GM12878 (cell line): ENCODE data around the gene UTS2R. TPM values are rescaled to one million over a fixed set of nuclear protein-coding genes. Genes with fewer than 3 reads are reported as not detected.

Source experiments
- EED ChIP-seq: sonication (generic); IDR thresholded peaks from 2 replicates; pipeline ENCODE4 v1.6.1; 2016; ENCODE audit warnings: antibody characterized with exemption, low read depth
- JUNB ChIP-seq: IDR thresholded peaks from 2 replicates; pipeline ENCODE4 v1.6.1; 2016; ENCODE audit warnings: antibody characterized with exemption, mild to moderate bottlenecking
- MAX ChIP-seq: IDR thresholded peaks from 2 replicates; pipeline ENCODE4 v1.6.1; 2012; ENCODE audit warnings: low read depth, low read length, improper control_type of control experiment
- USF2 ChIP-seq: IDR thresholded peaks from 2 replicates; pipeline ENCODE4 v1.6.1; 2011; ENCODE audit warnings: low read depth, low read length, improper control_type of control experiment, borderline replicate concordance
- ZBTB33 ChIP-seq: fragments of 450-650 bp; IDR thresholded peaks from 2 replicates; pipeline ENCODE4 v1.6.1; 2017; ENCODE audit warnings: mild to moderate bottlenecking
- polyA plus RNA-seq, 11 experiments: library from polyadenylated mRNA; depleted of rRNA in 4 of 11; unstranded in 6 of 11; stranded (reverse) in 5 of 11; fragments of >200 nt; fragmentation: Nextera tagmentation in 4 of 11; fragmentation: Illumina TruSeq in 1 of 11; extraction: Ambion mirVana in 4 of 11; extraction: Trizol in 1 of 11; gene quantifications; 1 replicate in 1 of 11; 2 replicates in 10 of 11; pipeline versions ENCODE4 v1.2.1 to v1.2.3, GENCODE V29; 2011 to 2016; ENCODE audit warnings: inconsistent platforms in 2 of 11, missing spikeins in 2 of 11, low read depth in 1 of 11
- total RNA-seq, 4 experiments: library from RNA; depleted of rRNA in 3 of 4; stranded (reverse); fragments of >200 nt in 3 of 4; fragmentation: Illumina TruSeq in 1 of 4; extraction: Trizol in 1 of 4; gene quantifications; 2 replicates each; pipeline versions ENCODE4 v1.2.1 to v1.2.3, GENCODE V29; 2013 to 2021
- TF ChIP-seq, protein P1 (sequence below): fragments of 450-650 bp; IDR thresholded peaks from 2 replicates; pipeline ENCODE4 v1.6.1; 2017; ENCODE audit warnings: mild to moderate bottlenecking, low read depth, inconsistent platforms; ENCODE audit not compliant: poor library complexity, severe bottlenecking
- TF ChIP-seq, protein P2 (sequence below): fragments of 450-650 bp; IDR thresholded peaks from 2 replicates; pipeline ENCODE4 v1.6.1; 2016; ENCODE audit warnings: mild to moderate bottlenecking

Gene UTS2R
- total and polyA plus RNA-seq, 10 of the 15 experiments (the other 5 are each of a cell fraction or from before 2014, with no cell fraction given), result 0.04 to 0.36 (median 0.11) TPM; not detected in 6

DNA sequence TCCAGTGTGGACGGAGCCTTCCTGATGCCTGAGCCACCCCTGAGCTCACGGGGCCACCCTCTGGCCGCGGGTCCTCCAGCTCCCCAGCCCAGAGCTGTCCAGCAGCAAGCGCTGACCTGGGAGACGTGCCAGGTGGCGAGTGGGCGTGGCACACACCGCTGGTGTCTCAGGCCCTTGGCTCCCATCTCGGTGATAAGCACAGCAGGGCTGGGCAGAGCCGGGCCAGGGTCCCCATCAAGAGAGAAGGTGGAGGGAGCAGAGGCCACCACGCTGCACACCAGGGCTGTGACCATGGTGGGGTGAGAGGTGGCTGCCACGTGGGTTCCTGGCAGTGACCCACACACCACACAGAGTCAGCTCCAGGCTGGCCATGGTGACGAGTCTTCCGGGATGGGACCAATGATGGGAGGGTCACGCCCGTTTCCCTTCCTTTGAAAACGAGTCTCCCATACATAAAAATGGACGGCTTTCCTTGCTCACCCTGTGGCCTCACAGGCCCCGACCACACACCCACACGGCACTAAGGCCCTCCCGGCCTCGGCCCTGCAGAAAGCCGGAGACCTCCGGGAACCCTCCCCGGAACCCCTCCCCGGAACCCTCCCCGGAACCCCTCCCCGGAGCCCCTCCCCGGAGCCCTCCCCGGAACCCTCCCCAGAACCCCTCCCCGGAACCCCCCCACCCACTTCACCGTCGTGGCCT is 16.8 kb downstream of the UTS2R start (continued):
- TF ChIP-seq, protein P1, sequence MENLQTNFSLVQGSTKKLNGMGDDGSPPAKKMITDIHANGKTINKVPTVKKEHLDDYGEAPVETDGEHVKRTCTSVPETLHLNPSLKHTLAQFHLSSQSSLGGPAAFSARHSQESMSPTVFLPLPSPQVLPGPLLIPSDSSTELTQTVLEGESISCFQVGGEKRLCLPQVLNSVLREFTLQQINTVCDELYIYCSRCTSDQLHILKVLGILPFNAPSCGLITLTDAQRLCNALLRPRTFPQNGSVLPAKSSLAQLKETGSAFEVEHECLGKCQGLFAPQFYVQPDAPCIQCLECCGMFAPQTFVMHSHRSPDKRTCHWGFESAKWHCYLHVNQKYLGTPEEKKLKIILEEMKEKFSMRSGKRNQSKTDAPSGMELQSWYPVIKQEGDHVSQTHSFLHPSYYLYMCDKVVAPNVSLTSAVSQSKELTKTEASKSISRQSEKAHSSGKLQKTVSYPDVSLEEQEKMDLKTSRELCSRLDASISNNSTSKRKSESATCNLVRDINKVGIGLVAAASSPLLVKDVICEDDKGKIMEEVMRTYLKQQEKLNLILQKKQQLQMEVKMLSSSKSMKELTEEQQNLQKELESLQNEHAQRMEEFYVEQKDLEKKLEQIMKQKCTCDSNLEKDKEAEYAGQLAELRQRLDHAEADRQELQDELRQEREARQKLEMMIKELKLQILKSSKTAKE, result no peak
- TF ChIP-seq MAX (no peak), ZBTB33 (no peak), USF2 (no peak), JUNB (no peak), EED (no peak)
- TF ChIP-seq, protein P2, sequence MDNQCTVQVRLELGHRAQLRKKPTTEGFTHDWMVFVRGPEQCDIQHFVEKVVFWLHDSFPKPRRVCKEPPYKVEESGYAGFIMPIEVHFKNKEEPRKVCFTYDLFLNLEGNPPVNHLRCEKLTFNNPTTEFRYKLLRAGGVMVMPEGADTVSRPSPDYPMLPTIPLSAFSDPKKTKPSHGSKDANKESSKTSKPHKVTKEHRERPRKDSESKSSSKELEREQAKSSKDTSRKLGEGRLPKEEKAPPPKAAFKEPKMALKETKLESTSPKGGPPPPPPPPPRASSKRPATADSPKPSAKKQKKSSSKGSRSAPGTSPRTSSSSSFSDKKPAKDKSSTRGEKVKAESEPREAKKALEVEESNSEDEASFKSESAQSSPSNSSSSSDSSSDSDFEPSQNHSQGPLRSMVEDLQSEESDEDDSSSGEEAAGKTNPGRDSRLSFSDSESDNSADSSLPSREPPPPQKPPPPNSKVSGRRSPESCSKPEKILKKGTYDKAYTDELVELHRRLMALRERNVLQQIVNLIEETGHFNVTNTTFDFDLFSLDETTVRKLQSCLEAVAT, result no peak
